GM12878 (cell line): ENCODE measurements around the gene PAQR5. TPM values are rescaled to one million over a fixed set of nuclear protein-coding genes. Genes with fewer than 3 reads are reported as not detected.

Experiments
- ATAC-seq: fragments of 200-7000 bp; cut with Tn5 transposase; 3 replicates; pipeline ENCODE4 v1.9.1; 2020; ENCODE audit warnings: mild to moderate bottlenecking, moderate library complexity
- BruUV-seq: library from RNA; stranded (reverse); fragments of 400-500 nt; replicated peaks from 2 replicates; lab custom pipeline; 2021; lab: Mats Ljungman, UMichigan
- CTCF ChIA-PET: fragments of 300-600 bp; sonication (Branson Sonifier 250); formaldehyde crosslinking; extraction: SDS; loops from one replicate; lab custom pipeline; 2021; ENCODE audit warnings: inconsistent platforms; lab: Yijun Ruan, JAX
- POLR2A ChIA-PET: fragments of 350-600 bp; formaldehyde crosslinking; extraction: SDS; loops from one replicate; lab custom pipeline; 2021; ENCODE audit warnings: inconsistent platforms; lab: Charles Lee
- RAD21 ChIA-PET: fragments of 300-600 bp; sonication (Branson Sonifier 250); formaldehyde crosslinking; loops from one replicate; lab custom pipeline; 2023; ENCODE audit warnings: antibody characterized with exemption; ENCODE audit not compliant: unreplicated experiment; lab: Charles Lee
- SMC1A ChIA-PET: fragments of 300-600 bp; sonication (Branson Sonifier 250); formaldehyde crosslinking; loops from one replicate; lab custom pipeline; 2023; ENCODE audit not compliant: unreplicated experiment, uncharacterized antibody; lab: Charles Lee
- DNase-seq: peaks from one replicate; pipeline ENCODE4 v3.0.0-alpha.2; 2011; ENCODE audit warnings: low read depth, low spot score
- FAIRE-seq: peaks from 3 replicates; lab custom pipeline; 2011; peaks lifted over from hg19 to GRCh38; lab: Jason Lieb, UNC
- H2AFZ ChIP-seq: 2 replicates; pipeline ENCODE4 v1.6.0; 2011; ENCODE audit warnings: low read depth, low read length, control low read depth; ENCODE audit not compliant: control insufficient read depth
- H3K27ac ChIP-seq: 2 replicates; pipeline ENCODE4 v1.5.1; 2011; ENCODE audit warnings: control low read depth; ENCODE audit not compliant: control insufficient read depth, insufficient read depth
- H3K27me3 ChIP-seq, 2 experiments: replicated peaks in 1 of 2; 2 replicates each; pipeline versions ENCODE4 v1.6.0 to v1.6.1; 2011; ENCODE audit warnings: low read length in 1 of 2; ENCODE audit not compliant: control insufficient read depth in 2 of 2, insufficient read depth in 2 of 2
- H3K36me3 ChIP-seq, 2 experiments: 2 replicates each; pipeline ENCODE4 v1.5.1; 2011; ENCODE audit warnings: low read length in 1 of 2; ENCODE audit not compliant: control insufficient read depth in 2 of 2, insufficient read depth in 2 of 2
- H3K4me1 ChIP-seq: 2 replicates; pipeline ENCODE4 v1.6.1; 2011; ENCODE audit warnings: mild to moderate bottlenecking, low read length, moderate library complexity, mixed read lengths; ENCODE audit not compliant: control insufficient read depth, insufficient read depth
- H3K4me2 ChIP-seq: 2 replicates; pipeline ENCODE4 v1.6.0; 2011; ENCODE audit warnings: control low read depth; ENCODE audit not compliant: control insufficient read depth, insufficient read depth
- H3K4me3 ChIP-seq: fragments of 200-600 bp; sonication (generic); 2 replicates; pipeline ENCODE4 v1.5.1; 2016
- H3K79me2 ChIP-seq: 2 replicates; pipeline ENCODE4 v1.6.0; 2011; ENCODE audit warnings: low read length; ENCODE audit not compliant: control insufficient read depth, insufficient read depth
- H3K9ac ChIP-seq: 2 replicates; pipeline ENCODE4 v1.8.0; 2011; ENCODE audit warnings: low read length, control low read depth, mixed read lengths; ENCODE audit not compliant: control insufficient read depth, insufficient read depth
- H3K9me3 ChIP-seq: replicated peaks from 3 replicates; pipeline ENCODE4 v1.5.1; 2011; ENCODE audit warnings: mild to moderate bottlenecking, low read length; ENCODE audit not compliant: control insufficient read depth, insufficient read depth
- H4K20me1 ChIP-seq: 2 replicates; pipeline ENCODE4 v1.6.0; 2011; ENCODE audit not compliant: control insufficient read depth, insufficient read depth
- ATF2 ChIP-seq: IDR thresholded peaks from 2 replicates; pipeline ENCODE4 v1.6.1; 2012; ENCODE audit warnings: low read length, inconsistent platforms
- BCLAF1 ChIP-seq: fragments of 450-650 bp; IDR thresholded peaks from 2 replicates; pipeline ENCODE4 v1.6.1; 2017; ENCODE audit warnings: antibody characterized with exemption, mild to moderate bottlenecking, moderate library complexity
- CREB1 ChIP-seq: IDR thresholded peaks from 2 replicates; pipeline ENCODE4 v1.6.1; 2012; ENCODE audit warnings: low read depth, mild to moderate bottlenecking, inconsistent platforms
- POLR2A ChIP-seq: IDR thresholded peaks from 2 replicates; pipeline ENCODE4 v1.6.1; 2011; ENCODE audit warnings: low read depth, mild to moderate bottlenecking, low read length
- POLR2AphosphoS5 ChIP-seq: IDR thresholded peaks from 2 replicates; pipeline ENCODE4 v1.6.1; 2011; ENCODE audit warnings: mild to moderate bottlenecking, low read length, inconsistent platforms
- SMAD5 ChIP-seq: IDR thresholded peaks from 2 replicates; pipeline ENCODE4 v1.6.1; 2016; ENCODE audit warnings: antibody characterized with exemption, low read depth
- ZBED1 ChIP-seq: IDR thresholded peaks from 2 replicates; pipeline ENCODE4 v1.6.1; 2016; ENCODE audit warnings: borderline replicate concordance
- WGBS: methylation state at CpG from one replicate; pipeline ENCODE4 v1.1.6; 2016; ENCODE audit warnings: low lambda C conversion rate; ENCODE audit not compliant: insufficient replicate concordance, insufficient coverage; ENCODE audit errors: missing lambda C conversion rate; 5-methylcytosine and 5-hydroxymethylcytosine counted together
- in situ Hi-C: fragments of 300-500 bp; cut with MboI; formaldehyde crosslinking; loops from 9 replicates; pipeline ENCODE4 v1.14.3; 2018; ENCODE audit warnings: mixed read lengths
- intact Hi-C: fragments of 100-400 bp; cut with micrococcal nuclease; formaldehyde crosslinking; loops from one replicate; pipeline ENCODE4 v1.14.2; 2022; ENCODE audit not compliant: unreplicated experiment
- polyA plus RNA-seq, 11 experiments: library from polyadenylated mRNA; depleted of rRNA in 4 of 11; unstranded in 6 of 11; stranded (reverse) in 5 of 11; fragments of >200 nt; fragmentation: Nextera tagmentation in 4 of 11; fragmentation: Illumina TruSeq in 1 of 11; extraction: Ambion mirVana in 4 of 11; extraction: Trizol in 1 of 11; gene quantifications; 1 replicate in 1 of 11; 2 replicates in 10 of 11; pipeline versions ENCODE4 v1.2.1 to v1.2.3, GENCODE V29; 2011 to 2016; ENCODE audit warnings: inconsistent platforms in 2 of 11, missing spikeins in 2 of 11, low read depth in 1 of 11
- total RNA-seq, 4 experiments: library from RNA; depleted of rRNA in 3 of 4; stranded (reverse); fragments of >200 nt in 3 of 4; fragmentation: Illumina TruSeq in 1 of 4; extraction: Trizol in 1 of 4; gene quantifications; 2 replicates each; pipeline versions ENCODE4 v1.2.1 to v1.2.3, GENCODE V29; 2013 to 2021

The PAQR5 gene
- total and polyA plus RNA-seq, 10 of the 15 experiments (the other 5 are each of a cell fraction or from before 2014, with no cell fraction given), result 0.02 to 0.03 TPM; not detected in 8

- BruUV-seq, result no TSS peak
- intact Hi-C loops, result no loop called here
These were observed 157.8 kb downstream of the PAQR5 start for GRCh38 chr15:69456208-69457166.

More at GRCh38 chr15:69456208-69457166, 157.8 kb downstream of the PAQR5 start:
- WGBS, result 78% methylated on average over 13 of the region's 13 CpGs
- no peaks in the 10 kb centered on the region for H3K27me3 ChIP-seq
- peaks cover 2% of the 10 kb centered on the region; the same call in 1 of the 2 replicates for H3K4me1 ChIP-seq
- no peak for DNase-seq
- TF ChIP-seq ZBED1 (no peak; the same call in none of the 2 replicates), ATF2 (peak; percentile 6; the same call in 1 of the 2 replicates), SMAD5 (peak; percentile 60; the same call in 1 of the 2 replicates), POLR2A (peak; percentile 7; the same call in 1 of the 2 replicates), BCLAF1 (no peak), POLR2AphosphoS5 (peak; percentile 72), CREB1 (peak; percentile 9; the same call in 1 of the 2 replicates)
- peaks cover 9% of the 10 kb centered on the region for H4K20me1 ChIP-seq
- H3K79me2 ChIP-seq, result peaks cover 34% of the 10 kb centered on the region
- no peak for FAIRE-seq
- RAD21 ChIA-PET, result no interaction called here
- peaks cover 6 to 14% of the 10 kb centered on the region in 2 experiments for H3K36me3 ChIP-seq
- CTCF ChIA-PET, result interaction anchor here (0.8 to 1.9 kb wide), 3 partner anchors 9 to 62 kb away, joined by 3 to 5 read pairs (median 4); no protein-coding TSS in a partner anchor
- in situ Hi-C loops, result no loop called here
- SMC1A ChIA-PET, result interaction anchor here (1.3 to 2.3 kb wide), 2 partner anchors 11 to 23 kb away, joined by 3 to 10 read pairs; no protein-coding TSS in a partner anchor
- no peak overlapping the region for H3K4me3 ChIP-seq
- no peak overlapping the region for H3K9ac ChIP-seq
- H2AFZ ChIP-seq, result no peak overlapping the region
- no peaks in the 10 kb centered on the region for H3K9me3 ChIP-seq
- POLR2A ChIA-PET, result interaction anchor here (1.1 kb wide), 2 partner anchors 8 to 11 kb away, joined by 3 to 4 read pairs; no protein-coding TSS in a partner anchor
- no peak overlapping the region for H3K4me2 ChIP-seq
- no peak overlapping the region for H3K27ac ChIP-seq
- ATAC-seq, result no peak

Other genes with a start within 250 kb of the PAQR5 start
- gene GLCE, start 138.3 kb upstream of the PAQR5 start, total RNA-seq (2014; rRNA removed), result 2.1 and 2.9 TPM in 2 replicates
- 2.5 and 3.2 TPM in 2 replicates for gene GLCE, start 138.3 kb upstream of the PAQR5 start, total RNA-seq (2014; rRNA removed; fragmentation: Illumina TruSeq; extraction: Trizol)
- 2.1 and 2.8 TPM in 2 replicates for gene GLCE, start 138.3 kb upstream of the PAQR5 start, total RNA-seq (2021)
- 11.9 and 15.5 TPM in 2 replicates for gene GLCE, start 138.3 kb upstream of the PAQR5 start, polyA plus RNA-seq (2011; rRNA removed)
- 3.5 and 4.1 TPM in 2 replicates for gene GLCE, start 138.3 kb upstream of the PAQR5 start, polyA plus RNA-seq (2014; fragmentation: Illumina TruSeq; extraction: Trizol)
- 1 to 10 TPM; 2.2 to 3.0 TPM for gene GLCE, start 138.3 kb upstream of the PAQR5 start, polyA plus RNA-seq (2014; fragmentation: Nextera tagmentation; extraction: Ambion mirVana)
- gene GLCE, start 138.3 kb upstream of the PAQR5 start, polyA plus RNA-seq (2014; rRNA removed), result 1.8 and 2.7 TPM in 2 replicates
- 1 to 10 TPM; 2.2 to 3.7 TPM for gene GLCE, start 138.3 kb upstream of the PAQR5 start, polyA plus RNA-seq (2016; fragmentation: Nextera tagmentation; extraction: Ambion mirVana)
- gene KIF23, start 115.4 kb downstream of the PAQR5 start, total RNA-seq (2014; rRNA removed), result 45.2 and 48.9 TPM in 2 replicates
- 59.9 and 62.5 TPM in 2 replicates for gene KIF23, start 115.4 kb downstream of the PAQR5 start, total RNA-seq (2014; rRNA removed; fragmentation: Illumina TruSeq; extraction: Trizol)
- 40.6 and 43.1 TPM in 2 replicates for gene KIF23, start 115.4 kb downstream of the PAQR5 start, total RNA-seq (2021)
- gene KIF23, start 115.4 kb downstream of the PAQR5 start, polyA plus RNA-seq (2011; rRNA removed), result 43.6 and 44.3 TPM in 2 replicates
- gene KIF23, start 115.4 kb downstream of the PAQR5 start, polyA plus RNA-seq (2014; fragmentation: Illumina TruSeq; extraction: Trizol), result 59.0 and 64.3 TPM in 2 replicates
- 10 to 100 TPM; 28.0 to 32.8 TPM for gene KIF23, start 115.4 kb downstream of the PAQR5 start, polyA plus RNA-seq (2014; fragmentation: Nextera tagmentation; extraction: Ambion mirVana)
- gene KIF23, start 115.4 kb downstream of the PAQR5 start, polyA plus RNA-seq (2014; rRNA removed), result 38.6 and 48.0 TPM in 2 replicates
- gene KIF23, start 115.4 kb downstream of the PAQR5 start, polyA plus RNA-seq (2016; fragmentation: Nextera tagmentation; extraction: Ambion mirVana), result 10 to 100 TPM; 54.3 to 56.6 TPM
- 625 and 839 TPM in 2 replicates for gene RPLP1, start 153.9 kb downstream of the PAQR5 start, total RNA-seq (2014; rRNA removed)
- gene RPLP1, start 153.9 kb downstream of the PAQR5 start, total RNA-seq (2014; rRNA removed; fragmentation: Illumina TruSeq; extraction: Trizol), result 179 and 217 TPM in 2 replicates
- gene RPLP1, start 153.9 kb downstream of the PAQR5 start, total RNA-seq (2021), result 3,098 and 3,322 TPM in 2 replicates
- gene RPLP1, start 153.9 kb downstream of the PAQR5 start, polyA plus RNA-seq (2011; rRNA removed), result 273 and 714 TPM in 2 replicates
- 76.7 and 613 TPM in 2 replicates for gene RPLP1, start 153.9 kb downstream of the PAQR5 start, polyA plus RNA-seq (2014; fragmentation: Illumina TruSeq; extraction: Trizol)
- gene RPLP1, start 153.9 kb downstream of the PAQR5 start, polyA plus RNA-seq (2014; fragmentation: Nextera tagmentation; extraction: Ambion mirVana), result 1,000 to 10,000 TPM; 3,000 to 3,095 TPM
- gene RPLP1, start 153.9 kb downstream of the PAQR5 start, polyA plus RNA-seq (2014; rRNA removed), result 1,499 and 1,975 TPM in 2 replicates
- 1,000 to 10,000 TPM; 1,830 to 1,844 TPM for gene RPLP1, start 153.9 kb downstream of the PAQR5 start, polyA plus RNA-seq (2016; fragmentation: Nextera tagmentation; extraction: Ambion mirVana)